K562 (cell line): Measurements from ENCODE around the gene DOCK4. TPM values are rescaled to one million over a fixed set of nuclear protein-coding genes. Genes with fewer than 3 reads are reported as not detected.

Experiments
- ATAC-seq: fragments of 200-7000 bp; cut with Tn5 transposase; 3 replicates; pipeline ENCODE4 v1.9.1; 2020; ENCODE audit warnings: moderate library complexity
- BruUV-seq: library from RNA; stranded (reverse); fragments of 400-500 nt; replicated peaks from 2 replicates; lab custom pipeline; 2021; lab: Mats Ljungman, UMichigan
- CTCF ChIA-PET: fragments of 300-600 bp; formaldehyde crosslinking; extraction: SDS; loops from one replicate; lab custom pipeline; 2021; ENCODE audit warnings: low intra/inter-chr PET ratio; lab: Yijun Ruan, JAX
- POLR2A ChIA-PET: fragments of 300-600, 350-650 bp; sonication (Branson Sonifier 250); formaldehyde crosslinking; extraction: SDS; loops from one replicate; lab custom pipeline; 2021; ENCODE audit warnings: antibody characterized with exemption, inconsistent platforms; lab: Yijun Ruan, JAX
- DNase-seq, 4 experiments: peaks; one replicate each; pipeline versions ENCODE4 v3.0.0 to v3.0.0-alpha.2; 2011 to 2018; ENCODE audit warnings: low spot score in 3 of 4, mixed read lengths in 3 of 4; ENCODE audit errors: extremely low read depth in 1 of 4
- FAIRE-seq: peaks from 2 replicates; lab custom pipeline; 2011; peaks lifted over from hg19 to GRCh38; lab: Jason Lieb, UNC
- H2AFZ ChIP-seq: 2 replicates; pipeline ENCODE4 v1.6.0; 2011; ENCODE audit warnings: low read depth, low read length, control low read depth, inconsistent platforms
- H3K27ac ChIP-seq: fragments of 200-600 bp; 3 replicates; pipeline ENCODE4 v1.8.0; 2011; ENCODE audit warnings: low read depth, mild to moderate bottlenecking, control low read depth, inconsistent platforms, low read length, moderate library complexity, mixed read lengths; ENCODE audit errors: extremely low read depth
- H3K27me3 ChIP-seq, 2 experiments: fragments of 300-600 bp in 1 of 2; 2 replicates in 1 of 2; 3 replicates in 1 of 2; pipeline versions ENCODE4 v1.6.0 to v1.8.0; 2011; ENCODE audit warnings: inconsistent platforms in 2 of 2, low read length in 2 of 2, mild to moderate bottlenecking in 1 of 2, mixed read lengths in 1 of 2, moderate library complexity in 1 of 2; ENCODE audit not compliant: control insufficient read depth in 2 of 2, insufficient read depth in 2 of 2
- H3K36me3 ChIP-seq: fragments of 300-600 bp; 3 replicates; pipeline ENCODE4 v1.8.0; 2011; ENCODE audit warnings: mild to moderate bottlenecking, low read length, inconsistent platforms; ENCODE audit not compliant: control insufficient read depth, insufficient read depth
- H3K4me1 ChIP-seq, 2 experiments: fragments of 200-600 bp in 1 of 2; replicated peaks in 1 of 2; 2 replicates in 1 of 2; 3 replicates in 1 of 2; pipeline versions ENCODE4 v1.5.1 to v1.8.0; 2011; ENCODE audit warnings: inconsistent platforms in 2 of 2, low read length in 2 of 2, mild to moderate bottlenecking in 1 of 2, mixed read lengths in 1 of 2, moderate library complexity in 1 of 2; ENCODE audit not compliant: control insufficient read depth in 2 of 2, insufficient read depth in 2 of 2
- H3K4me2 ChIP-seq: 2 replicates; pipeline ENCODE4 v1.6.1; 2011; ENCODE audit warnings: low read length, control low read depth, inconsistent platforms, mixed read lengths; ENCODE audit not compliant: insufficient read depth
- H3K4me3 ChIP-seq: fragments of 200-600 bp; sonication (generic), shearing (Covaris generic); 2 replicates; pipeline ENCODE4 v1.5.1; 2016; ENCODE audit warnings: control low read depth, inconsistent platforms
- H3K79me2 ChIP-seq: fragments of 200-600 bp; 3 replicates; pipeline ENCODE4 v1.8.0; 2011; ENCODE audit warnings: low read length, inconsistent platforms; ENCODE audit not compliant: control insufficient read depth, insufficient read depth
- H3K9ac ChIP-seq, 2 experiments: 2 replicates each; pipeline versions ENCODE4 v1.6.0 to v1.6.1; 2011; ENCODE audit warnings: low read depth in 2 of 2, low read length in 2 of 2, control low read depth in 1 of 2, inconsistent platforms in 1 of 2, mild to moderate bottlenecking in 1 of 2, mixed read lengths in 1 of 2; ENCODE audit not compliant: insufficient read depth in 1 of 2
- H3K9me1 ChIP-seq: one replicate; pipeline ENCODE4 v1.6.0; 2011; ENCODE audit warnings: inconsistent platforms, mild to moderate bottlenecking, low read length, moderate library complexity; ENCODE audit not compliant: control insufficient read depth, insufficient read depth
- H3K9me3 ChIP-seq: replicated peaks from 2 replicates; pipeline ENCODE4 v1.5.1; 2011; ENCODE audit warnings: low read depth, low read length, inconsistent platforms; ENCODE audit not compliant: control insufficient read depth, insufficient read depth
- H4K20me1 ChIP-seq: replicated peaks from 2 replicates; pipeline ENCODE4 v1.6.1; 2011; ENCODE audit warnings: low read length, inconsistent platforms, mixed read lengths; ENCODE audit not compliant: control insufficient read depth, insufficient read depth
- SAFB ChIP-seq: fragments of 200-400 bp; formaldehyde crosslinking; IDR thresholded peaks from 2 replicates; pipeline ENCODE4 v1.6.1; 2017; ENCODE audit warnings: low read depth, low read length, borderline replicate concordance
- SIN3B ChIP-seq: fragments of 450-650 bp; IDR thresholded peaks from 2 replicates; pipeline ENCODE4 v1.6.1; 2017; ENCODE audit warnings: low read depth, mild to moderate bottlenecking, moderate library complexity
- WGBS: fragments of 100-300 bp; shearing (Covaris generic); methylation state at CpG from one replicate; pipeline ENCODE4 v1.1.6; 2016; ENCODE audit warnings: low coverage, mixed read lengths; ENCODE audit not compliant: insufficient coverage; ENCODE audit errors: missing lambda C conversion rate; 5-methylcytosine and 5-hydroxymethylcytosine counted together
- in situ Hi-C: fragments of 300-500 bp; cut with MboI; formaldehyde crosslinking; loops from 4 replicates; pipeline ENCODE4 v1.15.0; 2018; ENCODE audit warnings: inconsistent platforms, mixed read lengths
- intact Hi-C: fragments of 100-400 bp; cut with micrococcal nuclease; formaldehyde crosslinking; loops from 2 replicates; pipeline ENCODE4 v1.14.2; 2022
- polyA plus RNA-seq, 8 experiments: library from polyadenylated mRNA; depleted of rRNA in 4 of 8; stranded (reverse) in 5 of 8; unstranded in 3 of 8; fragments of >200 nt; fragmentation: Nextera tagmentation in 2 of 8; fragmentation: Illumina TruSeq in 1 of 8; extraction: Ambion mirVana in 2 of 8; extraction: Trizol in 1 of 8; gene quantifications; 2 replicates each; pipeline versions ENCODE4 v1.2.1 to v1.2.3, GENCODE V29; 2011 to 2014; ENCODE audit warnings: inconsistent platforms in 1 of 8, missing spikeins in 1 of 8
- total RNA-seq, 7 experiments: library from RNA; depleted of rRNA in 6 of 7; stranded (reverse); fragments of >200 nt in 6 of 7; fragmentation: Illumina TruSeq in 2 of 7; extraction: Trizol in 2 of 7; gene quantifications; 2 replicates each; pipeline versions ENCODE4 v1.2.1 to v1.2.3, GENCODE V29; 2011 to 2021; ENCODE audit warnings: low replicate concordance in 1 of 7
- TF ChIP-seq, protein P1 (sequence below): fragments of 250-450 bp; sonication (Bioruptor Pico); IDR thresholded peaks from 2 replicates; pipeline ENCODE4 v1.8.0; 2022; ENCODE audit warnings: inconsistent platforms, mild to moderate bottlenecking, moderate library complexity, borderline replicate concordance

The DOCK4 gene
- total and polyA plus RNA-seq, 9 of the 15 experiments (the other 6 are each of a cell fraction or from before 2014, with no cell fraction given), result 0.42 to 5.7 (median 2.3) TPM

- POLR2A ChIA-PET, result no interaction called here
- no peak for DNase-seq
- BruUV-seq, result no TSS peak
- H4K20me1 ChIP-seq, result no peaks in the 10 kb centered on the region
- no peak overlapping the region for H3K27ac ChIP-seq
- no peak for ATAC-seq
- H3K4me1 ChIP-seq, result no peaks in the 10 kb centered on the region
- TF ChIP-seq, protein P1, sequence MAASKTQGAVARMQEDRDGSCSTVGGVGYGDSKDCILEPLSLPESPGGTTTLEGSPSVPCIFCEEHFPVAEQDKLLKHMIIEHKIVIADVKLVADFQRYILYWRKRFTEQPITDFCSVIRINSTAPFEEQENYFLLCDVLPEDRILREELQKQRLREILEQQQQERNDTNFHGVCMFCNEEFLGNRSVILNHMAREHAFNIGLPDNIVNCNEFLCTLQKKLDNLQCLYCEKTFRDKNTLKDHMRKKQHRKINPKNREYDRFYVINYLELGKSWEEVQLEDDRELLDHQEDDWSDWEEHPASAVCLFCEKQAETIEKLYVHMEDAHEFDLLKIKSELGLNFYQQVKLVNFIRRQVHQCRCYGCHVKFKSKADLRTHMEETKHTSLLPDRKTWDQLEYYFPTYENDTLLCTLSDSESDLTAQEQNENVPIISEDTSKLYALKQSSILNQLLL (CRISPR knock-in tag), result peak; percentile 72; the same call in 1 of the 2 replicates
- TF ChIP-seq SIN3B, result no peak
- TF ChIP-seq, all 486 proteins: peak for 1
- no peak overlapping the region for H3K4me3 ChIP-seq
- H3K9ac ChIP-seq, result no peak overlapping the region
- no peak overlapping the region for H2AFZ ChIP-seq
- intact Hi-C loops (no loop called here), in situ Hi-C loops (no loop called here)
- WGBS, result 0% methylated on average over 4 of the region's 4 CpGs
- H3K36me3 ChIP-seq, result no peaks in the 10 kb centered on the region
- H3K79me2 ChIP-seq, result no peaks in the 10 kb centered on the region
- CTCF ChIA-PET, result no interaction called here
- no peaks in the 10 kb centered on the region for H3K9me3 ChIP-seq
- no peaks in the 10 kb centered on the region for H3K9me1 ChIP-seq
- FAIRE-seq, result peak; percentile 48
- H3K4me2 ChIP-seq, result no peak overlapping the region
- H3K27me3 ChIP-seq, result peaks cover 0 to 5% of the 10 kb centered on the region in 2 experiments; a peak in 1 of 5 replicates
Observed at GRCh38 chr7:112154690-112155089, 51.5 kb downstream of the DOCK4 start.

DNA sequence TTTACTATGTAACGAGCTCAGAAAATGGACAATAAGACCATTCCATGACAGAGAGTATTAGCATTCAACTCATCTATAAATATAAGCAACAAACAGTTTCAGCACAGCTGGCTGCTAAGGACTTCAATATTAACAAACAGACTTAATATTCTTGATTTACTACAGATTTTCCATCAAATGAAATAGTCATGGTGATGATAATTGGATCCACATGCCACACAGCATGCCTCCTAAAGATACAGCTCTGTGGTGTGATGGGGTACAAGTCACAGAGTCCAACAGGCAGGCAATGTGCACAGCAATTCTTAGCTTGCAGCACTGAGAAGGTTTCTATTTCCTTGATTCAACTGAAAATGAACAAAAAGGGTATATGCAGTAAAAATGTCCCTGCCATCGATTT is 54.0 kb downstream of the DOCK4 start:
- no peak overlapping the region for H2AFZ ChIP-seq
- no peaks in the 10 kb centered on the region for H3K9me1 ChIP-seq
- CTCF ChIA-PET, result no interaction called here
- no peaks in the 10 kb centered on the region for H3K9me3 ChIP-seq
- H3K4me1 ChIP-seq, result no peaks in the 10 kb centered on the region
- no peak overlapping the region for H3K4me3 ChIP-seq
- TF ChIP-seq, protein P1 (CRISPR knock-in tag), result peak; percentile 64; the same call in 1 of the 2 replicates
- TF ChIP-seq SAFB, result no peak
- no TSS peak for BruUV-seq
- H3K36me3 ChIP-seq, result no peaks in the 10 kb centered on the region
- POLR2A ChIA-PET, result interaction anchor here (0.6 kb wide), 1 partner anchor 227 kb away, joined by 3 read pairs; no protein-coding TSS in a partner anchor
- no peak overlapping the region for H3K27ac ChIP-seq
- WGBS, result 2% methylated on average over 2 of the region's 2 CpGs
- intact Hi-C loops, result no loop called here
- no peaks in the 10 kb centered on the region for H3K79me2 ChIP-seq
- H3K9ac ChIP-seq, result no peak overlapping the region
- no peaks in the 10 kb centered on the region; a peak in 1 of 5 replicates for H3K27me3 ChIP-seq
- no peak for DNase-seq
- H4K20me1 ChIP-seq, result no peaks in the 10 kb centered on the region
- no peak for FAIRE-seq
- H3K4me2 ChIP-seq, result no peak overlapping the region
- in situ Hi-C loops, result no loop called here
- ATAC-seq, result no peak
